ENCODE measurements around the gene PTCHD1.

PTCHD1 gene

GRCh38 chrX:23422912-23423311 is 88.3 kb downstream of the PTCHD1 start:
- no peak for DNase-seq

DNA sequence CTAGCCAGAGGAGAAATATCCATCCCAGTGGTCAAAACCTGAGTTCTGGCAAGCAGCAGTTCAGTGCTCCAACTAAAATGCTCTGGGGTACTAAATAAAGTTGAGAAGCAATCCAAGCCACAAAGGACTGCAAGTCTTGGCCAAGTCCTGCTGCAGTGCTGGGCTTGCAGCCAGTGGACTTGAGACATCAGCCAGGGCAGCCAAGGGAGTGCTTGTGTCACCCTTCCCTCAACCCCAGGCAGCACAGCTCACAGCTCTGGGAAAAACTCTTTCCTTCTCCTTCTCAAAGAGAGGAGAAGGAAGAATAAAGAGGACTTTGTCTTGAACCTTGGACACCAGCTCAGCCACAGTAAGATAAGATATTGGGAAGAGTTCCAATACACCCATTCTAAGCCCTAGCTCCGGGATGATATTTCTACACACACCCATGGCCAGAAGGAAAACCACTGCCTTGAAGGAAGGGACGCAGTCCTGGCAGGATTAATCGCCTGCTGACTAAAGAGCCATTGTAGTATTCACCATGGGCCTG is 99.8 kb downstream of the PTCHD1 start:
- DNase-seq = no peak

DNA sequence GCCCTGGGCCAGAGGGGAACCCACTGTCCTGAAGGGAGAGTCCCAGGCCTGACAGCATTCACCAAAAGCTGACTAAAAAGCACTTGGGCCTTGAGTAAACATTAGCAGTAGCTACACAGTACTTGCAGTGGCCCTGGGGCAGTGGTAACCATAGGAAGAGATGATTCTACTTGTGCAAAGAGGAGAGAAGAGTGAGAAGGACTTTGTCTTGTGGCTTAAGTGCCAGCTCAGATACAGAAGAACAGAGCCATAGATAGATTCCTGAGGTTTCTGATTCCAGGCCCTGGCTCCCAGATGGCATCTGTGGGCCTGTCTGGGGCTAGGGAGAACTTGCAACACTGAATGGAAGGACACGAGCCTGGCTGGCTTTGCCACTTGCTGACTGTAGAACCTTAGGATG is 100.5 kb downstream of the PTCHD1 start:
- DNase-seq = no peak

- no peak for DNase-seq
Measured at GRCh38 chrX:23435575-23435974, 100.9 kb downstream of the PTCHD1 start.

GRCh38 chrX:23436875-23437274 is 102.2 kb downstream of the PTCHD1 start:
- no peak for DNase-seq

GRCh38 chrX:23451266-23451665 is 116.6 kb downstream of the PTCHD1 start:
- DNase-seq = no peak
